HG02610 (cell line): ENCODE data around the gene PHPT1.
A peak's percentile ranks its signal among the peaks of the same experiment; 100 is the strongest.
"Not testable (repeated sequence)": the region's sequence is repeated elsewhere in the genome, so short reads cannot be mapped to it uniquely, and the experiment has no call there.

Experiments
- ATAC-seq: cut with Tn5 transposase; IDR thresholded peaks from one replicate; pipeline ENCODE4 v1.9.1; 2021; ENCODE audit warnings: mild to moderate bottlenecking, moderate library complexity; ENCODE audit not compliant: unreplicated experiment

Gene PHPT1

DNA sequence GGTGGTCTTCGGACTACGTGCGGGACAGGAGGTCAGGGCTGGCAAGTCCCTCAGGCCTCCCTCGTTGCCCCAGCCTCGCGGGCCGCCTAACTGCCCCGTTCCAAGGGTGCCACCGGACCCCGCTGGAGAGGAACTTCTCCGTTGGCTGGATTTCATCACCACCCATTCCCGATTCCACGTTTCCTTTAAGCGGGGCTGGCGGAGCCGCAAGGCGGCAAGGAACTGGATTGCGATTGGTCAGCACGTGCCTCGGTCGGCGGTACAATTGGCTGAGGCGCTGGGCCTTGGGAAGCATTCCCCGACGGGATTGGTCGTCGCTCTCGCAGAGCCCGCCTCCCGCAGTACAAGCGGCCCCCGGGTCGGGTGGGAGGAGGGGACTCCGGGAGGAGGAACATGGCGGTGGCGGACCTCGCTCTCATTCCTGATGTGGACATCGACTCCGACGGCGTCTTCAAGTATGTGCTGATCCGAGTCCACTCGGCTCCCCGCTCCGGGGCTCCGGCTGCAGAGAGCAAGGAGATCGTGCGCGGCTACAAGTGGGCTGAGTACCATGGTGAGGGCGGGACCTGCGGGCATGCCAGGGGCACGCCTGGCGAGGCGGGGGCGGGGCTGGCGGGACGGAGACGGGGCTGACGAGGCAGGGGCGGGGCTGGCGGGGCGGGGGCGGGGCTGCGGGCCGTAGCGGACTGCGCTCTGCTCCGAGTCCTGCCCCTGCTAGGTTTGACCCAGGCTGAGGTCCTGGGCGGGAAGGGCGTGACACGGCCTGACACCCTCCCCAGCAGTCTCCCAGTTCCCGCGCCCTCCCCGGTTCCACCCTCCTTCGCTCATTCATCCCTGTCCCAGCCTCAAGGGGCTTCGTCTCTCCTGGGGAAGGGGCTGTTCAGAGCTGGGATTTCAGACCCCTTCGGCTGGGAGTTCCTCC is at the start of gene PHPT1:
Gene PHPT1 (plus strand): TSS at position 372 of the 922 bp plus-strand sequence. CDS start 22 bp downstream, at position 394.
- ATAC-seq, result peak; percentile 77

DNA sequence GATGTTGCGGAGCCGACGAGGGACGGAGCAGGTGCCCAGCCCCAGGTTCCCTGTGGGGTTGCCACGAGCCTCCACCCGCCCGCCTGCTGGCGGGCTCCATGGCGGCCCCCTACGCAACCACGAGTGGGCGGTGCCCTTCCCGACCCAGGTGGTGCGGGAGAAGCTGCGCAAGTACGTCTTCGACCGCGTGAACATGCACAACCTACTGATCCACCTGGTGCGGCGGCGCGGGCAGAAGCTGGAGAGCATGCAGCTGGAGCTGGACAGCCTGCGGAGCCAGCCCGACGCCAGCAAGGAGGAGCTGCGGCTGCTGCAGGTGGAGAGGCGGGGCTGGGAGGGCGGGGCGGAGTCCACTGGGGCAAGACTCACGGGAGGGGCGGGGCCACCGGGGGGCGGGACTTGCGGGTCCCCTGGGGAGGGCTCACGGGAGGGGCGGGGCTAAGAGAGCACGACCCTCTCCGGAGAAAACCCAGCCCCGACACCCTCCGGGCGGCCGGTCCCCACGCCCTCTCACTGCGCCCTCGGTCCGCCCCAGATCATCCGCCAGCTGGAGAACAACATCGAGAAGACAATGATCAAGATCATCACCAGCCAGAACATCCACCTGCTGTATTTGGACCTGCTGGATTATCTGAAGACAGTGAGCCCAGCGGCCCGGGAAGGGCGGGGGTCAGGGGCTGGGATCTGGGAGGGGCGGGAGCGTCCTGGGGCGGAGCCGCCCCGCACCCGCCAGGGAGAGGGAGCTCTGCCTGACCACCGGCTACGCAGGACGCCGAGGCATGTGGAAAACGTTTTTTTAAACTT is 49.2 kb upstream of the PHPT1 start:
- no peak for ATAC-seq

DNA sequence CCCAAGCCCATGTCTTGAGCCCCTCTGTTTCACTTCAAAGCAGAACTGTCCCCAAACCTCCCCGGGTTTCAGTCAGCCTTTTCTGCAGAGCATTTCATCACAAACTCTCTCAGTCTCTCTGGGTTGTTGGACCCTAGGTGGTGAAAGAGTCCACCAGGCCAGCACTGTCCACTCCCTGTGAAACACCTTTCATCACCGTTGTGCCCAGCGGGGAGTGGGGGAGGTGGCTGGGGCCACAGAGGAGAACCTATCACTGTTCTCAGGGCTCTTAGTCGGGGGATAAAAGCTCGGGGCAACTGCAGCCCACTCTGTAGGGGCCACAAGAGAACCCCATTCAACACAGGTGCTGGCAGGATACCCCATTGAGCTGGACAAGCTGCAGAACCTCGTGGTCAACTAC is 46.9 kb upstream of the PHPT1 start:
- no peak for ATAC-seq

DNA sequence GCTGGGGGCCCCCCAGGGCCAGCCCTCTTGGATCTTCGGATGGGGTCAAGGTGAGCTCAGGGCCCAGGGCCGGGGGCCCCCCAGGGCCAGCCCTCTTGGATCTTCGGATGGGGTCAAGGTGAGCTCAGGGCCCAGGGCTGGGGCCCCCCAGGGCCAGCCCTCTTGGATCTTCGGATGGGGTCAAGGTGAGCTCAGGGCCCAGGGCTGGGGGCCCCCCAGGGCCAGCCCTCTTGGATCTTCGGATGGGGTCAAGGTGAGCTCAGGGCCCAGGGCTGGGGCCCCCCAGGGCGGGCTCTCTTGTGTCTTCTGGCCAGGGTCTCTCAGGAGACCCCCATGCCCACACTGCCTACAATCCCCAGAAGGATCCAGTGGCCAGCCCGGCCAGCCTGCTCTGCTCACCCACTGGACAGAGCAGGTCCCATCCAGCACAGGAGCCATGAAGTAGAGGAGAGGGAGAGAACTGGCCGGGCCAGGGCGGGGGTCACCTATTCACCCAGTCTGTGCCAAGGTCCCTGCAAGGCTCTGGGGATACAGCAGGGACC is 46.1 kb upstream of the PHPT1 start:
- not testable (repeated sequence) for ATAC-seq

DNA sequence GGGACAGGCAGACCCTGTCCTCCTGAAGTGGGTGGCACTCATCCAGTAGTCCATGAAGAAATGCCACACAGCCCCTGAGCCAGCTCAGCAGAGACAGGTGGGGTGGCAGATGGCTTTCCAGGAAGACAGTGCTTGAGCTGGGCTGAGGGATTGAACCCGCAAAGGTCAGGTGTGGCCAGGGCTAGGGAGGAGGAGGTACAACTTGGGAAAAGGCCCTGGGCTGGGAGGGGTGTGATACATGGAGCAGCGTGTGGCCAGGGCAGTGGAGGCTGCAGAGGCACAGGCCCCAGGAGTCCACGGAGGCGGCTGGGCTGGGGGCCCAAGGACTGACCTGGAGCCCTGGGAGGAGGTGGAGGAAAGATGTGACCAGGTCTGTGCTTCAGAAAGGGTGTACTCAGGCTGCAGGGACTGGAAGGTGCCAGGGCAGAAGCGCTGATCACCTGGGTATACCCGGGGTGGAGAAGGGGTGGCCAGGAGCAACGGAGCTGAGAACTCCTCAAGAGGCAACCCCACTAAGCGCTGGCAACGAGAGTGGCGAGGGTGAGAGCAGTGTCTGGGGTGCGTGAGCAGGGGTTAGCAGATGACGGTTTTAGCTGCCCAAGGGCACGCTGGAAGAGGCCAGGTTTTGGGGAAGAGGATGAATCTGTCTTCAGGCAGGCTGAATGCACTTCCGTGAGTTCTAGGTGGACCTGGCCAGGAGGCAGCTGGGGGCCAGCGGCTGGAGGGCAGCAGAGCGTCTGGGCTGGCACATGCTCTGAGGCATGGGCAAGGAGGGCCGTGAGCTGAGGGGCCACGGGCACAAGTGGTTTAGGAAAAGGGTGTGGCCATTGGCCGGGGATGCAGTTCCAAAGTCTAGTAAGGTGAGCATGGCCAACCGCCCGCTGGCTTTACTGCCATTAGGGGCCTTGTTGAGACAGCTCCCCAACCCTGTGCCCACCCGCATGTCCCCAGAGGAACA is 45.4 kb upstream of the PHPT1 start:
- no peak for ATAC-seq

DNA sequence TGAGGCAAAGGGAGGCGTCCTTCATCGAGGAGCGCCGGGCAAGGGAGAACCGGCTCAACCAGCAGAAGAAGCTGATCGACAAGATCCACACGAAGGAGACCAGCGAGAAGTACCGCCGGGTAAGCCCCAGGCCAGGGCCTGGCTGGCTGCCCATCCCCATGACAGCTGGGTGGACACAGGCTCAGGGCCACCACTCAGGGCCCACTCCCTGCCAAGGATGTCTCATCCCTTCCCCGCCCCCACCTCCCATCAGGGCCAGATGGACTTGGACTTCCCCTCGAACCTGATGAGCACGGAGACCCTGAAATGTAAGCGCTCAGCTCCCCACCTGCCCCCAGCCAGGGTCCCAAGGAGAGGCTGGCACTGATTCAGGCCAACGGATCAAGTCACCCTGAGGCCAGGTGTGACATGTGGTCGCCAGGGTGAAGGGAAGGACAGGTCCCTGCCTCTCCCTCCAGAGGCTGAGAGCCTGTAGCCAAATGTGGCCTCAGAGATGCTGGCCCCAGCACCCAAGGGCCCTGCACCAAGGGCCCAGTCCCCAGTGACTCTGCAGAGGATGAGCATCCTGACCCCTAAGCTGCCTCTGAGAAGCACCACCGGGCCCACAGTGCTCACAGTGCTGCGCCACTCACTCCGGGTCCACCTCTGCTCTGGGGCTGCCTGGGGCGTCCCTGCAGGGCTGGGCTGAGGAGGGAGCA is 44.6 kb upstream of the PHPT1 start:
- ATAC-seq, result no peak

DNA sequence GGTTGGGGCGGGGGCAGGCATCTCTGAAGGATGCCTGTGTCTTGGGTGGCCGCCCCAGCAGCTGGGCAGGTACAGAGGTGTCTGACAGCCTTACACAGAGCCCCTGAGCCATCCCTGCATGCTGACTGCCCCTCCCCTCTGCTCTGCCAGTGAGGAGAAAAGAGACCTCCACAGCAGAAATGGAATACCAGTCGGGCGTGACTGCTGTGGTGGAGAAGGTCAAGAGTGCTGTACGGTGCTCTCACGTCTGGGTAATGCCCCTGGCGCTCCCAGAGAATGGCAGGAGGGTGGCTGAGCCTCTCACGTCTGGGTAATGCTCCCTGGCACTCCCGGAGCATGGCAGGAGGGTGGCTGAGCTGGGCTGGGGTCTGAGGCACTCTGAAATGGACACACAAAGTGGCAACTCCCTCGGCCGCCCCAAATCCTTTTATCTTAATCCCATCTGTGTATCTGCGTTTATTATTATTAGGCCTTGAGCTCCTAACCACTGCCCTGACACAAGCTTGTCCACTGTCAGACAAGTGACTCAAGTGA is 43.9 kb upstream of the PHPT1 start:
- no peak for ATAC-seq

DNA sequence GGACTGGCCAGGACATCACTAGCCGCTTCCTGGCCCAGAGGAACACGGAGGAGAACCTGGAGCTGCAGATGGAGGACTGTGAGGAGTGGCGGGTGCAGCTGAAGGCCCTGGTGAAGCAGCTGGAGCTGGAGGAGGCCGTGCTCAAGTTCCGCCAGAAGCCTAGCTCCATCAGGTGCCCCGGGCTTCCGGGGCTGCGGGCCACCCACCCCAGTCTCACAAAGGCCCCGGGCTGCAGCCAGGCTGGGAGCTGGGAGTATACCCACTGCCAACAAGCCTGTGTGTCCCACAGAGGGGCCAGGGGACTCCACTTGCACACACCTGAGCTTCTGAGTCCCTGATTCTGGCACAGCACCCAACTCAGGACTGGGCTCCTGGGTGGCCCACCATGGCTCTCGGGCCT is 43.1 kb upstream of the PHPT1 start:
- no peak for ATAC-seq

DNA sequence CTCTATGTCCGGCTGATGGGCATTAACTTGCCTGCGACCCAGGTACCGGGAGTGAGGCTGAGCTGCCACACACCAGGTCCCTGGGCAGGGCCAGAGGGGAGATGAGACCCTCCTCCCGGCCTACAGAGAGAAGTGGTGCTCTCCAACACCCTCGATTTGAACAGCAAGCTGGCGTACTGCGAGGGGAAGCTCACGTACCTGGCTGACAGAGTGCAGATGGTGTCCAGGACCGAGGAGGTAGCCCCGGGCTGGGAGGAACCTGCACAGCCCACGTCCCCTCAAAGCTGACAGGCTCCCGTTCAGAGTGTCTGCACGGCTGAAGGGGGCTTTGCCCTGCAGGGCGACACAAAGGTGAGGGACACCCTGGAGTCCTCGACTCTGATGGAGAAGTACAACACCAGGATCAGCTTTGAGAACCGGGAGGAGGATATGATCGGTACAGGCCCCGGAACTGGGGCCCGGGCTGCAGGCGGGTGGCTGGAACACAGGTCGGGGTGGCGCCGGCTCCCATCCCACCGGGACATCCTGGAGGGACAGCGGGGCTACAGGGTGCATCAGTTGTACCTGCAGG is 42.5 kb upstream of the PHPT1 start:
- no peak for ATAC-seq

DNA sequence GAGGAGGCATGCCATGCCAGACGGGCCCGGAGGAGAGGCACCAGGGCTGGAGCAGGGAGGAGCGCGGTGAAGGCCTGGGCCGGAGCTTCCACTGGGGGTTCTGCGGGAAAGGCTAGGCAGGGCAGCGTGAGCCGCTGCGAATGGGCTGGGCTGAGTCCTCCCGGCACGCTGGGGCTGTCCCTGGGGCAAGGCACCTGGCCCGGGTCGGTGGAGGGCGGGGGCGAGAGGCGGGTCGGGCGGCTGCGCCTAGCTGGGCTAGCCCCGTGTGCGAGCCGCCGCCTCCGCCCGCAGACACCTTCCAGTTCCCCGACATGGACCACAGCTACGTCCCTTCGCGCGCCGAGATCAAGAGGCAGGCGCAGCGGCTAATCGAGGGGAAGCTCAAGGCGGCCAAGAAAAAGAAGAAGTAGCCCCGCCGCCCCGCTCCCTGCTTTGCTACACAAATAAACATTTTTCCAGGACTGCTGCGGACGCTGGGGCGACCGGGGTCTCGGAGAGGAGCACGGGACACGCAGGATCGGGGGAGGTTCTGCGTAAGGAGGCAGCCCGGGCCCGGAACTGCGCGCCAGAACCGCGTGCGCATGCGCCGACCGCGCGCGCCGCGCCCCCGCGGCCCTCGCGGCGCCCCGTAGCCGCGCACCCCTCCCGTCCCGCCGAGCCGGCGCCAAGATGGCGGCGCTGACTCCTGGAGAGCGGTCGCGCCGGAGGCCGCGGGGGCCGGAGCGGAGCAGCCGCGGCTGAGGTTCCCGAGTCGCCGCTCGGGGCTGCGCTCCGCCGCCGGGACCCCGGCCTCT is 41.7 kb upstream of the PHPT1 start, which contains the start of gene RABL6:
Gene RABL6 (plus strand): TSS at position 668 of the 794 bp plus-strand sequence. CDS start 249 bp downstream, outside the sequence.
- peak; percentile 69 for ATAC-seq

DNA sequence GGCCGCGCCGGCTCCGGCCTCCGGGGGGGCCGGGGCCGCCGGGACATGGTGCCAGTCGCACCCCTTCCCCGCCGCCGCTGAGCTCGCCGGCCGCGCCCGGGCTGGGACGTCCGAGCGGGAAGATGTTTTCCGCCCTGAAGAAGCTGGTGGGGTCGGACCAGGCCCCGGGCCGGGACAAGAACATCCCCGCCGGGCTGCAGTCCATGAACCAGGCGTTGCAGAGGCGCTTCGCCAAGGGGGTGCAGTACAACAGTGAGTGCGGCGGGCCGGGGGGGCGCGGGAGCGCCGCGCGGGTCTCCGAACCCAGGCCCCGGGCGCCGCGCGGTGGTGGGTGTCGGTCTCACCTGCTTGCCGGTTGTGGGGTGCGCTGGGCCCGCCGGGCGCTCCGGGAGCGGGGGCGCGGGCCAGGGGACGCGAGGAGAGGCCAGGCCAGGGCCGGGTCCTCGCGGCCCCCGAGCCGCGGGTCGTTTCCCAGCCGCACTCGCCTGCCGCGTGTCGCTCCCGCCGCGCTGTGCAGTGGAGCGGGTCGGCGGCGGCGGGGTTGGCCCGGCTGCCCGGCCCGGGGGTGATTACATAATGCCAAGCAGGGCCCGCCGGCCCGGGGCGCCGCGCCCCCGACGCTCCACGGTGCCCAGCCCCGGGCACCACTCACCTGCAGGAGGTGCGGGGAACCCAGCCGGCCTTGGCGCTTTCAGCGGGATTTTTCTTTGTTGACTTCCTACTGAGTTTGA is 41.0 kb upstream of the PHPT1 start:
- ATAC-seq, result peak; percentile 24

DNA sequence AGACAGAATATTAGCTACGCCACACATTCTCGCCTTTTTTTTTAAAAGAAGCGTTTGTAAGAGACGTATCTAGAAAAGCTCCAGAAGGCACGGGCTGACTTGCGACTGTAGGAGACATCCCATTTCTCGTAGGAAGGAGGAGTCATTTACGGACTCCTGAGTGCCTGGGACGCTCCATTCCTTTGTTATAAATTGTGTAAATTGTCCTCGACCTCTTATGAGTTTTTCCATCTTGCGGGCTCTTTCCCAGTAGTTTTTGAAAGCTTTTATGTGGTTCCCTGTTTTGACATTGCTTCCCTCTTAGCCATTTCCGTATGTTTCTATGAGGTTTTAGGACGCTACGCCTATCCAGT is 40.4 kb upstream of the PHPT1 start:
- ATAC-seq, result no peak

DNA sequence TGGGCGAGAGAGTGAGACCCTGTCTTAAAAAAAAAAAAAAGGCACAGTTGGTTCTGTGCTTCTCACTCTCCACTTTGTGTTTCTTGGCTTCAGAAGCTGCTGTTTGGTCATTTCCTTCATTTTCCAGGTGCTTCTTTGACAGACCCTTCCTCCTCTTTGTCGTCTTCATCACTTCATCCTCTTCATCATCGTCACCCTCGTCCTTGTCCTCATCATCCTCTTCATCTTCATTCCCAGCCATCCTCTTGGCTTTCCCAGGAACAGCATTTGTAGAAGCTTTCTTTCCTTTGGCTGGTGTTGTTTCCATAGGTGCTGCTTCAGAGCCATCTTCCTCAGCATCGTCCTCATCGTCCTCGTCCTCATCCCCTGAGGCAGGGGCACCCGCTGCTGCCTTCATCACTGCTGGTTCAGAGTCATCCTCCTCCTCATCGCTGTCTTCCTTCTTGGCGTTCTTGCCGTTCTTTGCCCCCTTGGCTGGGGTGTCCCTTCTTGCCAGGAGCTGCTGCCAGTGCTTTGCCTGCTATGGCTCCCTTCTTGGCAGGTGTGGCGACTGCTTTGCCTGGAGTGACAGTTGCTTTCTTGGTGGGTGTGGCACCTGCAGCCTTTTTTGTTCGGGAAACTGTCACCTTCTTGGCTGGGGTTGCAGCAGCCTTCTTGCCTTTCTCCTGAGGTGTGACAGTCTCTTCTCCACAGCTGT is 34.3 kb upstream of the PHPT1 start:
- ATAC-seq, result no peak

DNA sequence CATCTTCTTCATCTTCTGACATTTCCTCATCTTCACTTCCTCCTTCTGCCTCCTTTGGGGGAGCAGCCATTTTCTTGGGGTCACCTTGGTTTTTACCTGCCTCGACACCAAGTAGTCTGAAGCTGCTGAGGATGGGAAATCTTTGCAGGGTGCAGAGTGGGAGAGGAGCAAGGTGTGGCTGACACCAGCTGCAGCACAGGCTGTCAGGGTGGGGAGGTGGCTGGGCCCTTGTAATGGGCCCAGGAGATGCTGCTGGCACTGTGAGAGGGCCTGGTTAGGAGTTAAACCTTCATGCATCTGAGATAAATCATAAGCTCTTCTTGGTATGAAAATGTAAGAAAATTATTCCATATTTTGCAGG is 33.8 kb upstream of the PHPT1 start:
- no peak for ATAC-seq

DNA sequence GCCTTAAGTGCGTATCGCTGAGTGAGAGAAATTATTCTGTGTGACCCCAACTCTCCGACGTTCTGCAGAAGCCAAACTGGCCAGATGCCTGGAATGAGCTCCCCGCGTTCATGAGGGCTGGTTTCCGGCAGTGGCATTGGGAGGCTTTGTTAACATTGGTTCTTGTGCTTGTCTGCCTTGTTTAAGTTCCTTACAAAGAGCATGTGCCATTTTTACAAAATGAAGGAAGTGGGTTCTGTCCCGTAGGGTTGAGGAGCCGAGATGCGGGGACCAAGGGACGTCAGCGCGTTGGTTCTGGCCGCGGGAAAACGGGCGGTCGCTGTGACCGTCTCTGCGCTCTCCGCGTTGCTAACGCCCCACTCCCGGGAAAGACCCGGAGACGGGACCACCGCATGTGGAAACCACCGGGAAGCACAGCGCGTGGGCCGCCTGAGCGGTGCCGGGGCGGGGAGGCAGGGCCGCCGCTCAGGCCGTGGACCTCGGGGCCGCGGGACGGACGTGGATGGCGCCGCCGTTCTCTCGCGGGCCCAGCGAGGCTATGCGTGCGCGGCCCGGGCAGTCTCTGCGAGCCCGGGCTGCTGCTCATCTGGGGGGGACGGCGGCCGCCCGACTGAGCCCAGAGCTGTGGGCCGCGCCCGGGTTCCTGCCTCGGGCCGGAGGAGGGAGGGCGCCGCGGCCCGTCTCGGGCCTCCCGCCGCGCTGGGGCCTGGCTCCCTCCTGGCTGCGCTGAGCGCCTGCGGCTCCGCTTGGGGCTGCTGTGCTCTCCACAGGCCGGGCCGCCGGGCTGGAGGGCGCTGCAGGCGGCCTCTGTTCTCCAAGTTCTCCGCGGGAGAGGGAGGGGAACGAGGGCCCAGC is 28.0 kb upstream of the PHPT1 start:
- no peak for ATAC-seq

DNA sequence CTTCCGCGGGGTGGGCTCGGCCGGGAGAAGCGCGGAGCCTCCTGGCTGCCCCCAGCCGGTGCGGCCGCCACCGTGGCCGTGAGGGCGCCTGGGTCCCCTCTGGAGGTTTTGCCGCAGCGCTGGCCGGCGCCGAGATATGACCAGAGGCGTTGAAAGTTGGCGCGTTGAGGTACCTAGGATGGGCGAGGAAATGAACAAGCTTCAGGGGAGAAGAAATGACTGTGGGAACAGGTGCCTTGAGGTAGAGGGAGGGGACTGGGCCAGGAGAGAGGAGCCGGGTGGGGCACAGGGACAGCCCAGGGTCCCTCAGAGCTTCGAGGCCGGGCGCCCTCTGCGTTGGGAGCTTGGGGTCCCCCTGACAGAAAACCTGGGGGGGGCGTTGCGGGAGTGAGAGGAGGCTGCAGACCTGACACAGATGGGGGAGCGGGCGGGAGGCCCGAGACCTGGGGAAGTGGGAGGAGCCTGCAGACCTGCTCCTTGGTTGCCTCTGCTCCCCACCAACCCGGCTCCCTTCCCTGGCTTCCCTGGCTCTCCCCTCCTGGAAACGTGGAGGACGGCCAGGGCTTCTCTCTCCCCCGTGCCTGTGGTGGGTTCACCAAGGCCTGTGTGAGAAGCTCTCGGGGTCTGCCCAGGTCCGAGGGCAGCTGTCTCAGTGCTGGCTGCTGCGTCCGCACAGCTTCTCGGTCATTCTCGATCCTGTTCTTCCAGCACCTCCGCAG is 27.2 kb upstream of the PHPT1 start:
- ATAC-seq, result no peak
